ENCODE results near the gene PDXP.
"Not testable (repeated sequence)": the region's sequence is repeated elsewhere in the genome, so short reads cannot be mapped to it uniquely, and the experiment has no call there.

PDXP gene

DNA sequence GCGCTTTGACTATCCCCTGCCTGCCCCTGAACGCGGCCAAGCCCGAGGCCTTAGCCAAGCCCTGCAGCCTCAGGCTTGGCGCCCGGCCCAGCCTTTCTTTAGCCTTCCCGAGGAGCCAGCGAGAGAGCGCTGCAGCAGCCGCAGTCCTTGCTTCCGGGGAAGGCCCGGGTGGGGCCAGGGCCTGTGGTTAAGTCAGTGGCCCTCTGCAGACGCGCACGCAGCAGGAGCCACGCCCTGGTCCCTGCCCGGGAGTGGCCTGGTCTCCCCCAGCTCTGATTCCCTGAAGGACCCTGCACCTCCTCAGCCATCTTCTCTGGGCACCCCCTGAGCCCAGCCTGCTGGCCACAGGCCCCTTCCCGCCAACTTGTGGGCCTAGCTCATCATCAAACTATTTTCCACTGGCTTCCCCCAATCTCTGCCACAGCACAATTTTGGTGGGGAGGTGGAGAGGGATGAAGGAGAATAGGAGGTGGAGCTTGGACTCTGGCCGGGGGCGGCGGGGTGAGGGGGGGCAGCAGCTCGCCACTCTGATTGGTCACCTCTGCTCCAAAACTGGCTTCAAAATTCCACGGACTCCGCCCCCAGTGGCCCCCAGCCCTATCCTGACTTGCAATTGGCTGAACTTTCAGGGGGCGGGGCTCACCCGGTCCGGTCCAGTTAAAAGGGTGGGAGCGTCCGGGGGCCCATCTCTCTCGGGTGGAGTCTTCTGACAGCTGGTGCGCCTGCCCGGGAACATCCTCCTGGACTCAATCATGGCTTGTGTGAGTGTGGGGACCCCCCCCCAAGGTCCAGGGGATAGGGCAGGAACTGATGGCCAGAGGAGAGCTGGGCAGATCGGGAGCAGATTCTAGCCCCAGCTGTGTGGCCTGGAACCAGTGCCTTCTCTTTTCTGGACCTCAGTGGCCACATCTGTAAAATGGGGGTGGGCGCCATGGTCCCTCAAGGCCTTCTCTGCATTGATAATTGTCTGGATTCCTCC, 16.7 kb downstream of the PDXP start, which contains the start of gene LGALS1:
TSS of gene LGALS1 (plus strand) at position 686 of the 979 bp plus-strand sequence. CDS start at position 753, 67 bp downstream.
- peak; percentile 84 for DNase-seq (ENCODE audit: low read depth, low spot score)

DNA sequence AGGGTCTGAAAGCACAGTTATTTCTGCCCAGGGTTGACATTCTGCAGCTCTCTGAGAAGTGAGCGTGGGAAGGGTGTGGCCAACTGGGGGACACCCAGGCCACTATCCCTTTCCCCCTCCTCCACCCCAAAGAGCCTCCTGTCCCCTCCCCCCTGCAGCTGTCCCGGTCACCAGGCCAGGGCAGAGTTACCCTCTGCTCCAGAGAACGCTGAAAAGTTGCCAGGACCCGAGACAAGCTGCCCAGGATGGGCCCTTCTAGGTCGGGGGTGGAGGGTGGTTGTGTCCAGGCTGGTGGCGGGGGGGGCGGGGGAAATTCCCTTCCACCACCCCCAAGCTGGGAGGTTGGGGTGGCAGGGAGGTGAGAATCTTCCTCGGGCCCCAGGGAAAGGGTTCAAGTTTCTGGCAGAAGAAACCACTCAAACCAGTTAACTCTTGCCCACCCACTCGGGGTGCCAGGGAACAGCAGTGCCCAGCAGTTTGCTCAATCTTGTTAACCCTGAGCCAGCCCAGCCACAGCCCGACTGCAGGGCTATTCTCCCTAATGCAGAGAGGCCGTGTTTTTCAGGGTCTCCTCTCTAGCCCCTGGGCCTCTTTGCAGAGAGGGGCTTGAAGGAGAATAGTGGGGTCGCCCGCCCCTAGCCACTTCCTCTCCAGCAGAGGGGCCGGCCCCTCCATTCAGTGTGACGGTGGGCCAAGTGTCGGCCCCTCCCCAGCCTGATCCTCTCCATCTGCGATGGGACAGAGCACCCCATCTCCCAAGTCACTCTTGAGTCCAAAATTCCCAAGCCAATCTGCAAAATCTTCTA, 17.6 kb downstream of the PDXP start:
- DNase-seq (ENCODE audit: low read depth, low spot score) = no peak

DNA sequence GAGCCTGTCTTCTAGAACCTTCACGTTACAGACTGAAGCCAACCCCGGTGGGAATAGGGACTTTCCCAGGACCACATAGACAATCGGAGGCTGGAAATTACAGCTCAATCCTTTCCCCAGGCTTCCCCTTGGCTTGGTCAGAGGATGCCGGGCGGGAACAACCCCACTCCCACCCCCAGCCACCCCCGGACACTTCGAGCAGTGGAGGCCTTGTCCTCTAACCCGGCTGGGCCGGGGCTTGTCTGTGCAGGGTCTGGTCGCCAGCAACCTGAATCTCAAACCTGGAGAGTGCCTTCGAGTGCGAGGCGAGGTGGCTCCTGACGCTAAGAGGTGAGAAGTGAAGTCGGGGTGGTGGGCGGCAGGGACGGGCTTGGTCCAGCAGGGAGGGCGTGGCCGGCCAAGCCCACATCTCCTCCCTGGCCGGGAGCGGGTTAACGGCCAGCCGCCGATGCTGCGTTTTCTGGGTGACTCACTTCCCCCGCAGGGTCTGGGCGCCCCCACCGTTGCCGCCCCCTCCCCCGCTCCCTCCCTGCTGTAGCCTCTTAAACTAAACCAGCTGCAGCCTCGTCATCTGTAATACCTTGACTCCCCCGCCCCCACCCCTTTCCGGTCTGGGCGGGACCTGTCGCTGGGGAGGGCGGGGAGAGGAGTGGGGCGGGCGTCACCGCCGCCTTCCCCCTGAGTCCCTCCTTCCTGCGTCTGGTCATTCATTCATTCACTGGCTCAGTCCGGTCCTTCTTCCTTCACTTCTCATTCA, 18.4 kb downstream of the PDXP start:
- DNase-seq (ENCODE audit: low read depth, low spot score) = peak; percentile 89

DNA sequence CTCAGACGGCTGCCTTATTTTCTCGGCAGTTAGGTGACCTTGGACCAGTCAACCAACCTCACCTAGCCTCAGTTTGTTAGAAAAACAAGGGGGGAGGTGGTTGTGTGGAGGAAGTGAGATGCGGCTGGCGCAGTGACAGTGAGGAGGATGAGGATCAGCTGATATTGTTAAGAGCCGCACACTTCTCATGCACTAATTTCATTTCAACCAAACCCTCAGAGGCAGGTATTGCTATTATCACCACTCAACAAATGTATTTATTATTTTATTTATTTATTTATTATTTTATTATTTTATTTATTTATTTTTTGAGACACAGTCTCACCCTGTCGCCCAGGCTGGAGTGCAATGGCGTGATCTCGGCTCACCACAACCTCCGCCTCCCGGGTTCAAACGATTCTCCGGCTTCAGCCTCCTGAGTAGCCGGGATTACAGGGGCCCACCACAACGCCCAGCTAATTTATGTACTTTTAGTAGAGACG, 19.0 kb downstream of the PDXP start:
- DNase-seq (ENCODE audit: low read depth, low spot score) = no peak

DNA sequence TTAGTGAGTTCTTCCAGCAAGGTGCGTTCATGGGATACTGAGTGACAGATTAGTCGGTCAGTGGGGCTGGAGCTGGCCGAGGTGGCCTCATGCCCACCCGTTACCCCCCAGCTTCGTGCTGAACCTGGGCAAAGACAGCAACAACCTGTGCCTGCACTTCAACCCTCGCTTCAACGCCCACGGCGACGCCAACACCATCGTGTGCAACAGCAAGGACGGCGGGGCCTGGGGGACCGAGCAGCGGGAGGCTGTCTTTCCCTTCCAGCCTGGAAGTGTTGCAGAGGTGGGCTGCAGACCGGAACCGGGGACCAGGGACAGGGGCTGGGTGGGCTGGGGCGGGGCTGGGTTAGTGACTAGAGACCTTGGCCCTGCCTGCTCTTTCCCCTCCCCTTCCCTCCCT, 19.8 kb downstream of the PDXP start:
- DNase-seq (ENCODE audit: low read depth, low spot score) = peak; percentile 55

DNA sequence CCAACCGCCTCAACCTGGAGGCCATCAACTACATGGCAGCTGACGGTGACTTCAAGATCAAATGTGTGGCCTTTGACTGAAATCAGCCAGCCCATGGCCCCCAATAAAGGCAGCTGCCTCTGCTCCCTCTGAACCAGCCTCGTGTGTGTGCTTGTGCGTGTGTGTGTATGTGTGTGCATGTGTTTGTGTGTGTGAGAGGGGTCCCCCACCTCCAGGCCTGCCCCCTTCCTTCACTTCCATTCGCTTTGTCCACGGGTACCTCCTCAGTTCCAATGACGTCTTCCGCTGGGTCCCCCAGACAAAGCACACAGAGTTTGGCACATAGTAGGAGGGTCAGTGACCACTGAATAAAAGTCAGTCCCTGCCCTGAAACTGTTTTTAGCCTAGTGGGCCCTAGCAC, 21.1 kb downstream of the PDXP start:
- no peak for DNase-seq (ENCODE audit: low read depth, low spot score)

DNA sequence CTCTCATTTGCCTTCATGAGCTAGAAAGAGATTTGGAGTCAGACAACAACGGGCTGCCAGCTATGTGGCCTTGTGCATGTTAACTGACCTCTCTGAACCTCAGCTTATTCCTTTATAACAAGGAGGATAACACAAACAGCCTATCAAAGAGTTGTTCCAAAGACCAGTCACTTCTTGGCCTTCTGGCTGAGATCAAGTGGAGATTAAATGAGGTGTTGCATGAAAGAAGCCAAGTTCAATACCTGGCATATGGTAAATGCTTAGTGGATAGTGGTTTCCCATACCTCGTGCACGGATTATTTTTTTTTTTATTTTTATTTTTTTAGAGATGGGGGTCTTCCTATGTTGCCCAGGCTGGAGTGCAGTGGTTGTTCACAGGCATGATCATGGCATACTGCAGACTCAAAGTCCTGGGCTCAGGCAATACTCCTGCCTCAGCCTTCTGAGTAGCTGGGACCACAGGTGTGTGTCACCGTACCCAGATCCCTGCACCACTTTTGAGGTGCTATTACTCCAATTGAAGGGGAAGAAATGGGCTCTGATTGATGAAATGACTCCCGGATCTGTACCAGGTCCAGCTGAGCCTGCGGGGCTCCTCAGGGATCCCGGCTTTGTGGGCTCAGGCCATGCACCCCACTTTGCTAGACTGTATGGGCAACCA, 21.8 kb downstream of the PDXP start:
- no peak for DNase-seq (ENCODE audit: low read depth, low spot score)

DNA sequence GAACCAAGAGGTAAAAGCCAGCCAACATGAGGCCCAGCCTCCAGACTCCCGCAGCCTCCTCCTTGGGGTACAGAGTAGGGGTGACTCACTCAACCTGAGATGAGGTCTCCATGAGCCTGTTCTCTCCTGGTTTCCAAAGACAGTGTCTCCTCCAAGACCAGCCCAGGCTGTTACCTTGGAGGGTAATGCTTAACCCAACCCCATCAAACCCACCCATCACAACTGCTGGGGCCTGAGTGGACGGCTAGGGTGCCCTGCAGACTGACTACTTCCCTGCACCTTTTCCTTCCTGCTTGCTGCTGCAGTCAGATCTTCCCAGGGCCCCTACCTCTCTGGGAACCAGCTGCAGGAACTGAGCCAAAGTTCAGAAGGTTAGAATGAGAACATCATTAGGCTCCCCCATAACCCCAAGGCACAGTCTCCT, 22.5 kb downstream of the PDXP start:
- DNase-seq (ENCODE audit: low read depth, low spot score) = no peak

DNA sequence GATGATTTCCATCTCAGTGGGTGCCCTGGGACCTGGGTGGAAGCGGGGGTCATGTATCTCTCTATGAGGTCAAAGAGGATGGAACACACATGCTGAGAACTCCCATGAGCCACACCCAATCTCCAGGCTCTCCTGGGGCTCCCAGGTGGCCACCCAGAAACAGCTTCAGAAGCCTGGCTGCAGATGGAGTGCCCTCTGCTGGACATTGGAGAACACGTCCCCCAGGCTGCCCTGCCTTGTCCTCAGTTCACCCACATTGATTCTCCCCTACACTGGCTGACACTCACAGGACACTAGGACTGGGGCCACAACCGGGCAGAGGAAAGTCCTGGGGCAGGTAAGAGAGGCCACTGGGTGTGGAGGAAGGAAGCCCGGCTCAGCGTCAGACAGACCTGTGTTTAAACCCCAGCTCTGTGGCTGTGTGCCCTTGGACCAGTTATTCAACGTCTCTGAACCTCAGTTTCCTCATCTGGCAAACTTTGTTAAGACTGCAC, 23.1 kb downstream of the PDXP start:
- DNase-seq (ENCODE audit: low read depth, low spot score) = peak; percentile 90

DNA sequence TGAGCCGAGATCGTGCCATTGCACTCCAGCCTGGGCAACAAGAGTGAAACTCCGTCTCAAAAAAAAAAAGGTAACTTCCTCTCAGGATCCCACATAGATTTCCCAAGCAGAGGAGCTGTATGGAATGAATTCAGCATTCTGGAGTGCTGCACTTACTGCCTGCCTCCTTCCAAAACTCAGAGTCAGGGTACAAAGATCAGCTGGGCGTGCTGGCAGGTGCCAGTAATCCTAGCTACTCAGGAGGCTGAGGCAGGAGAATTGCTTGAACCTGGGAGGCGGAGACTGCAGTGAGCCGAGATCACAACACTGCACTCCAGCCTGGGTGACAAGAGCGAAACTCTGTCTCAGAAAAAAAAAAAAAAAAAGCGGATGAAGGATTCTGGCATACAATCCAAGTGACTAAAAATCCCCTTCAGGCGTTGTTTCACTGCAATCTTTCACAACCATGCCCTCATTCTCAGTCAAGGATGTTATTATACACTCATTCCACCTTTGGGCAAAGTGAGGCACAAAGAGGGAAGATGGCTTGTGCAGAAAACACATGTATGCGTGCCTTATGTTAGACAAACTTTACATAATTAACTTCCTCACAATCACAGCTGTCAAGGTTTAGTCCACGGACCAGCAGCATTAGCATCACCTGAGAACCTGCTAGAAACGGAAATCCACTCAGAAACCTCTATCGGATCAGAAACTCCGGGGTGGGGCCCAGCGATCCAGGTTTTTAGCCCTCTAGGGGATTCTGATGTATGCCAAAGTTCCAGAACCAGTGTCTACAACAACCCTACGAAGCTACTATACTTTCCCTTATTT, 26.5 kb downstream of the PDXP start:
- no peak for DNase-seq (ENCODE audit: low read depth, low spot score)

DNA sequence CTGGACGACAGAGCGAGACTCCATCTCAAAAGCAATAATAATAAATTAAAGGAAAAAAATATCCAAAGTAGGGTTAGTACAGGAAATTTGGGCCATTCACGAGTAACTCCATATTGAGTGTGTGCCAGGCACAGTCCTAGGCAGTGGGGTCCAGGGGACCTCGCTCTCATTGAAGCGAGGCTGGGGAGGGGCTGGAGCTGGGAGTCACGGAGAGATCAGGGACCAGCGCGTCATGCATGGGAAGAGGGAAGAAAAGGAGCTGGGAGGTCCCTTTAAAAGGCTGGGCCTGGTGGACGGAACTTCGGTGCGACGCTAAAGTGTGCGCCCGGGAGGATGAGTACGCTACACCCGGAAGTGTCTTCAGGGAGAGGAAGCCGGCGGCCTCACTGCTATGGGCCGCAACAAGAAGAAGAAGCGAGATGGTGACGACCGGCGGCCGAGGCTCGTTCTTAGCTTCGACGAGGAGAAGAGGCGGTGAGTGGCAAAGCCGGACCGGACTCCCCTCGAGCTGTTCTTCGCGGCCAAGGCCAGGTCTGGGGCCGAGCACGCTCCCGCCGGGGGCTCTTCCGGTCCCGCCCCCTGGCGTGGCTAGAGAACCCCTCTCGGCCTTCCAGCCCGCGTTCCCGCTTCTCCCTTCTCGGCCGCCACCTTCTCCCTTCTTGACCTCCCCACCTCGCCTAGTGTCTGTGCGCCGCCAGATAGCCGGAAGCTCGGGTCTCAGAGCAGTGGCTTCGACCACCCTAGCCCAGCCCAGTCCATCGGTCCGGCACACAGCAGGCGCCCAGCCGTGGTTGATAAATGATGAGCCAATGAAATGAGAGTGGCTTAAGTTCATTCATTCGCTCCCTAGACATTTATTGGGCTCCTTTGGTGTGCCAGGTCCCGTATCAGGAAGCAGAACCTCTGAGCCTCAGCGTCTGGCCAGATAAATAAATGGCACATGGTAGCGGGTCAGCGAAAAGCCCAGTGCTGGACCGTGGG, 27.8 kb downstream of the PDXP start, which contains the start of gene NOL12:
TSS of gene NOL12 (plus strand) at position 342 of the 981 bp plus-strand sequence. CDS start at position 392, 50 bp downstream.
- peak; percentile 94 for DNase-seq (ENCODE audit: low read depth, low spot score)

DNA sequence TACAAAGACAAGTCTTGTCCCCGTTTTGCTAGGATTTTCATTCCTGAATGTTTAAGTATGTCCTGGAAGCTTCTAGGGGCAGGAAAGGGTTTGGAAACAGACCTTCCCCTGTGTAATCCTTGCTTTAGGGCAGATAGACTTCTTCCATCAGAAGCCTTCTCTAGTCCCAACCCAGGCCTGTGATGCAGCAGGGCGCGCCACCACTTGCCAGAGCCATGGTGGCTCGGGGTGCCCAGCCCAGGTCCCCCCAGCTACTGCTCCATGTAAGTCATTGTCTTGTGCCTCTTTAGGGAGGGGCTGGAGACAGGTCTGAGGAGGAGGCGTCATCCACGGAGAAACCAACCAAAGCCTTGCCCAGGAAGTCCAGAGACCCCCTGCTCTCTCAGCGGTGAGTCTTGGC, 31.9 kb downstream of the PDXP start:
- DNase-seq (ENCODE audit: low read depth, low spot score) = no peak

DNA sequence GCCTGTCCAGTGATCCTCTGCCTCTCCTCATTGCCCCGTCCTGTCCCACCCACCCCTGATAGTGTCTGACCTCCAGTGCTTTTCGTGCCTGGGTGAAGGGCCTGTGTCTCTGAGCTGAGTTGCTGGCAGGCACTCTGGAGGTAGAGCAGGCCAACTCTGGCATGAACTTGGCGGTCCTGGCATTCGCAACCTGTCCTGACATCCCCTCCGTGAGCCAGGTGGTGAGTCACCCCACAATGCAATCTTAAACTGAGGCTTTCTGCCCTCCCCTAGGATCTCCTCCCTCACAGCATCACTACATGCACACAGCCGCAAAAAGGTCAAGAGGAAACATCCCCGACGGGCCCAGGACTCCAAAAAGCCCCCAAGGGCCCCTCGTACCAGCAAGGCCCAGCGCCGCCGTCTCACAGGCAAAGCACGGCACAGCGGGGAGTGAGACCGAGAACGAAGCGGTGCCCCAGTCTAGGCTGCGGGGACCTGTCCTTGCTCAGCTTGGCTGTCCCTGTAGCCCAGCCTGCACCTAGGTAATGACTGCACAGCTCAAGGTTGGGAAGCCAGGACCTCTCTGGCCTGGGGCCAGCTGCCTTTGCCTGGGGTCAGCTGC, 32.5 kb downstream of the PDXP start:
- DNase-seq (ENCODE audit: low read depth, low spot score) = no peak

DNA sequence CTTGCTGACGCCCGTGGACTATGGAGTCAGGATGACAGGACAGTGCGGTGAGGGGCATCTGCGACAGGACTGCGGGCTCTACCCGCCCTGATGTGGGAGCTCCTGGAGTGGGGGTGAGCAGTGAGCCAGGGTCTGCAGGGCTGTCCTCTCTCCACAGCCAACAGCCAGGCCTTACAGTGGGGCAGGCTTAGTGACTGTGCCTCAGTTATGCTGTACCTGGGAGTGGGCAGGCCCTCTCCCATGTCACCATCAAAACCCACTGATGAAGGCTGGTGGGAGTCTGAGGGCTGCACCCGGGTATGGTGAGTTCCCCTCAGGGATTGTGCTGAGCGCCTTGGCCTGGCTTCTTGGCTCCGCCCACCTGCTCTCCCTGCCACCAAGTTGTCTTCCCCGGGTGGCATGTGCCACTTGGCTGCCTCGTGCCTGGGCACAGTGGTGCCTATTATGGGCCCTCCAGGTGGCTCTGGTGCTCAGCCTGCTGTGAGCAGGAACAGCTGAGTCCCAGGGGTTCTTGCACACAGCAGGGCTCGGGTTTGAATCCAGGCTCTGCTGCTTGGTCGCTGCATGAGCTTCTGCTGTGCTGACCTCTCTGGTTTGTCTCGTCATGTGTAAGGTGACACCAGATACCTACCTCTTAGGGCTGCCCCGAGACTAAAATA, 34.2 kb downstream of the PDXP start:
- no peak for DNase-seq (ENCODE audit: low read depth, low spot score)

DNA sequence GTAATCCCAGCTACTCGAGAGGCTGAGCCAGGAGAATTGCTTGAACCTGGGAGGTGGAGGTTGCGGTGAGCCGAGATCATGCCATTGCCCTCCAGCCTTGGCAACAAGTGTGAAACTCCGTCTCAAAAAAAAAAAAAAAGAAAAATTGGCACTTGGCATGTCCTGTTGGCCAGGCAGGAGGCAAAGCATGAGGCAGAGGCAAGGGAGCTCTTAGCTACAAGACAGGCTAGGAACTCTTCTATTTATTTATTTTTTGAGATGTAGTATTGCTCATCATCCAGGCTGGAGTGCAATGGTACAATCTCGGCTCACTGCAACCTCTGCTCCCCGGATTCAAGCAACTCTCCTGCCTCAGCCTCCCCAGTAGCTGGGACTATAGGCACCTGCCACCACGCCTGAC, 35.6 kb downstream of the PDXP start:
- not testable (repeated sequence) for DNase-seq (ENCODE audit: low read depth, low spot score)

DNA sequence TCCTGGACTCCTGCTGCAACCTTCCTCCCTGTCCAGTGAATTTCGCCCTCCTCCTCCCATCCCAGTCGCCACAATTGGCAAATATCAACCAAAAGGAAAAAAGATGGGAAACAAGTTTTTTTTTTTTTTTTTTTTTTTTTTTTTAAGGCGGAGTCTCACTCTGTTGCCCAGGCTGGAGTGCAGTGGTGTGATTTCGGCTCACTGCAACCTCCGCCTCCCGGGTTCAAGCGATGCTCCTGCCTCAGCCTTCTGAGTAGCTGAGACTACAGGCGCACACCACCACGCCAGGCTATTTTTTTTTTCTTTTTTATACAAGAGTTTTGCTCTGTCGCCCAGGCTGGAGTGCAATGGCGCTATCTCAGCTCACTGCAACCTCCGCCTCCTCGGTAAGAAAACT, 37.7 kb downstream of the PDXP start:
- not testable (repeated sequence) for DNase-seq (ENCODE audit: low read depth, low spot score)

DNA sequence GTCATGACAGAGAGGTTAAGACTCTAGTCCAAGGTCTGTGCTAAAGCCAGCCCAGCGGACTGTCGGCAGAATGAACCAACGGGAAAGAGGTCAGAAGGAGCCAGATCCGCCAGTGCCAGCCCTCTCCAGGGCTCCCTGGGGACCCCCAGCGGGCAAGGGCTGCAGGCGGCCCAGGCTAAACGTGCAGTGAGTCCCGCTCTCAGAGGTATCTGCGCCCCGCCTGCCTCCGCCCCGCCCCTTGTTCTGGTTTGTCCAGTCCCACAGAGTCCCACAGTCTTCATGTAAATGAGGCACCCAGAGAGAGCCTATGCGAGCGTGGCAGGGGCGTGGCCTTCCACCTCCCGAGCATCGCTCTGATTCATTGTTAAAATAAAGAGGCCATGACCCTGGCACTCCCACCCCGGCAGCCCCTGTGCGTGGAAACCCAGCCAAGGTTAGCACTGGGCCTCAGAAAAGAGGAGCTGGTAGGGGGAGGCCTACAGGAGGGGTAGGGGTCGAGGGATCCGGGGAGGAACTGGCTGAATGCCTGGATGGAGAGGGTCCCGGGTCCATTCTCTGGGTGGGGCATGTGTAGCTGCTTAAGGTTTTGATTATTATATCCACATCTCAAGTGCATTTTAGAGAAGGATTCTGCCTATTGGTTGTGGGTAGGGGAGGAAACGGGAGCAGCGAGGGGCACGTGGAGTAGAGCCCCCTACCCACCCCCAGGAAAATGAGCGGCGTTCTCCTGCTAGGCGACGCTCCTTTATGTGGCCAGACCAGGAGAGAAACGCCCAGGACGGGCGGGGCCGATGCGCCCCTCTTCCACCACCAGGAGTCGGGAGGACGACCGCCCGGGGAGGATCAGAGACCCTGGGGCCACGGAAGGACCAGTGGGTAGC, 38.4 kb downstream of the PDXP start, which contains the start of gene TRIOBP:
TSS of gene TRIOBP (plus strand) at position 392 of the 881 bp plus-strand sequence. CDS start 4,318 bp downstream, outside the sequence.
- peak; percentile 99 for DNase-seq (ENCODE audit: low read depth, low spot score)

All from ELF-1 (cell line).